ENCODE results near the gene NDNF. TPM values are rescaled to one million over a fixed set of nuclear protein-coding genes. Genes with fewer than 3 reads are reported as not detected.

The NDNF gene
- total RNA-seq, 1 experiment from 2014 or later = 2.4 TPM

DNA sequence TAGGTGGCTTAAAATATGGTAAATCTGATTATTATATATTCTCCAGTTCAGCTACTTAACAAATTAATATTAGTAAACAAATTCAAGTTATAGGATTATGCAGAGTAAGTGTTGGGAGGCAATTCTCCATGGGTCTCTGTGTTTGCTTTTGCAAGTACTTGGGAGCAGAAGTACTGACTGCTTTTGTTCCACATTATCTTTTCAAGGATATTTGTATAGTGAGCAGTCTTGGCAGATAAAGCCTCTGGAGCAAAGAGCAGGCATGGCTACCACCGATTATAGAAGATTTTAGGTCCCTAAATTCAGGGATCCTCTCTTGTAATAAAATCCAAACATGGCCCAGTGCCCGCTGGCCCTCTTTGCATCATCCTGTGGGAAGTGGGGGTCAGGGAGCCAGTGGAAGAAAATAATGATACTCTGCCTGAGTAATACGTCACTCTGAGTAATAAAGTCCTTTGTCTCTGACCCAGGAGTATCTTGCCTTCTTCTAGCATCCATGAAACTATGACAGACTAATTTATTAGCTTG, 23.2 kb downstream of the NDNF start:
- 0 out of 2 replicates have a peak, but pooled peaks cover 1% of the 10 kb centered on the region for H3K36me3 Mint-ChIP-seq
- DNase-seq (ENCODE audit: low spot score) = no peak
- H3K4me3 Mint-ChIP-seq = no peak overlapping the region
- no peak for TF ChIP-seq GRHL2 (CRISPR knock-in tag; IDR thresholded peaks at IDR 0.05; ENCODE audit: insufficient replicate concordance, severe bottlenecking)
- TF ChIP-seq, protein P1, sequence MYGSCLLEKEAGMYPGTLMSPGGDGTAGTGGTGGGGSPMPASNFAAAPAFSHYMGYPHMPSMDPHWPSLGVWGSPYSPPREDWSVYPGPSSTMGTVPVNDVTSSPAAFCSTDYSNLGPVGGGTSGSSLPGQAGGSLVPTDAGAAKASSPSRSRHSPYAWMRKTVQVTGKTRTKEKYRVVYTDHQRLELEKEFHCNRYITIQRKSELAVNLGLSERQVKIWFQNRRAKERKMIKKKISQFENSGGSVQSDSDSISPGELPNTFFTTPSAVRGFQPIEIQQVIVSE (CRISPR knock-in tag; IDR thresholded peaks at IDR 0.05; ENCODE audit: borderline replicate concordance) = no peak
- no peak for TF ChIP-seq ATF1 (CRISPR knock-in tag; IDR thresholded peaks at IDR 0.05)
- no peak for TF ChIP-seq ZBTB21 (CRISPR knock-in tag; IDR thresholded peaks at IDR 0.05; ENCODE audit: borderline replicate concordance)
- TF ChIP-seq PRRX2 (CRISPR knock-in tag; IDR thresholded peaks at IDR 0.05) = no peak
- TF ChIP-seq TEAD1 (CRISPR knock-in tag; IDR thresholded peaks at IDR 0.05) = no peak
- no peak for TF ChIP-seq GTF2I (CRISPR knock-in tag; conservative IDR thresholded peaks at IDR 0.05)
- TF ChIP-seq, protein P2, sequence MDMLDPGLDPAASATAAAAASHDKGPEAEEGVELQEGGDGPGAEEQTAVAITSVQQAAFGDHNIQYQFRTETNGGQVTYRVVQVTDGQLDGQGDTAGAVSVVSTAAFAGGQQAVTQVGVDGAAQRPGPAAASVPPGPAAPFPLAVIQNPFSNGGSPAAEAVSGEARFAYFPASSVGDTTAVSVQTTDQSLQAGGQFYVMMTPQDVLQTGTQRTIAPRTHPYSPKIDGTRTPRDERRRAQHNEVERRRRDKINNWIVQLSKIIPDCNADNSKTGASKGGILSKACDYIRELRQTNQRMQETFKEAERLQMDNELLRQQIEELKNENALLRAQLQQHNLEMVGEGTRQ (CRISPR knock-in tag; IDR thresholded peaks at IDR 0.05) = no peak
- TF ChIP-seq, protein P3, sequence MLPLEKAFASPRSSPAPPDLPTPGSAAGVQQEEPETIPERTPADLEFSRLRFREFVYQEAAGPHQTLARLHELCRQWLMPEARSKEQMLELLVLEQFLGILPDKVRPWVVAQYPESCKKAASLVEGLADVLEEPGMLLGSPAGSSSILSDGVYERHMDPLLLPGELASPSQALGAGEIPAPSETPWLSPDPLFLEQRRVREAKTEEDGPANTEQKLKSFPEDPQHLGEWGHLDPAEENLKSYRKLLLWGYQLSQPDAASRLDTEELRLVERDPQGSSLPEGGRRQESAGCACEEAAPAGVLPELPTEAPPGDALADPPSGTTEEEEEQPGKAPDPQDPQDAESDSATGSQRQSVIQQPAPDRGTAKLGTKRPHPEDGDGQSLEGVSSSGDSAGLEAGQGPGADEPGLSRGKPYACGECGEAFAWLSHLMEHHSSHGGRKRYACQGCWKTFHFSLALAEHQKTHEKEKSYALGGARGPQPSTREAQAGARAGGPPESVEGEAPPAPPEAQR (CRISPR knock-in tag; IDR thresholded peaks at IDR 0.05) = no peak
- TF ChIP-seq SMAD4 (CRISPR knock-in tag; IDR thresholded peaks at IDR 0.05) = no peak
- TF ChIP-seq, protein P4, sequence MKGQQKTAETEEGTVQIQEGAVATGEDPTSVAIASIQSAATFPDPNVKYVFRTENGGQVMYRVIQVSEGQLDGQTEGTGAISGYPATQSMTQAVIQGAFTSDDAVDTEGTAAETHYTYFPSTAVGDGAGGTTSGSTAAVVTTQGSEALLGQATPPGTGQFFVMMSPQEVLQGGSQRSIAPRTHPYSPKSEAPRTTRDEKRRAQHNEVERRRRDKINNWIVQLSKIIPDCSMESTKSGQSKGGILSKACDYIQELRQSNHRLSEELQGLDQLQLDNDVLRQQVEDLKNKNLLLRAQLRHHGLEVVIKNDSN (CRISPR knock-in tag; IDR thresholded peaks at IDR 0.05) = no peak
- no peak for TF ChIP-seq ZNF671 (CRISPR knock-in tag; IDR thresholded peaks at IDR 0.05)
- no peak for TF ChIP-seq ELF4 (CRISPR knock-in tag; IDR thresholded peaks at IDR 0.05; ENCODE audit: low read depth)
- no peak for TF ChIP-seq ZNF317 (CRISPR knock-in tag; IDR thresholded peaks at IDR 0.05; ENCODE audit: borderline replicate concordance, low read depth)
- TF ChIP-seq EMX1 (CRISPR knock-in tag; IDR thresholded peaks at IDR 0.05) = no peak
- TF ChIP-seq GABPB1 (CRISPR knock-in tag; IDR thresholded peaks at IDR 0.05) = no peak
- no peak for TF ChIP-seq NR1H2 (CRISPR knock-in tag; IDR thresholded peaks at IDR 0.05)
- H3K4me1 Mint-ChIP-seq = peaks cover 12% of the 10 kb centered on the region
- no peaks in the 10 kb centered on the region for H3K27me3 Mint-ChIP-seq (ENCODE audit: low read depth)
- CTCF ChIA-PET = interaction anchor here (0.5 to 1.5 kb wide), 3 partner anchors 10 to 205 kb away, joined by 3 to 6 read pairs (median 3); no protein-coding TSS in a partner anchor
- H3K9me3 Mint-ChIP-seq = no peaks in the 10 kb centered on the region
- no peak overlapping the region for H3K27ac Mint-ChIP-seq
- no peak for ATAC-seq
- POLR2A ChIA-PET = no interaction called here

DNA sequence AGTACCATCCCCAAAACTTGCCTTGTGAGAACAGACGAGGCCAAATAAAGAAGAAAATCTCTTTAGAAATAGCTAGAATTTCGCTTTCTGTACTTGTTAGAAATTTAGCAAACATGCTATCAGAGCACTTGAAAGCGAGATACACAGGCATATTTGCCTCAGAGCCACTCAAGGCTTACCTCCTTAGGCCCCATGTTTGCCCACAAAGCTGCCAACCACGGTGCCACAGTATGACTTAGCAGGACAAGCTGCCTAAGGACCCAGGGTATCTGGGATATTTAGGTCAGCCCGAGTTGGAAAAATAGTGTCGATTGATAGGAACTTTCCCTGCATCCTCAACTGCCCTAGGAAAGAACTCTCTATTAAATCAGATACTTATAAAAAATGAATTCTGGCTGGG, 24.2 kb downstream of the NDNF start:
- ATAC-seq = no peak
- peaks cover 4% of the 10 kb centered on the region for H3K4me1 Mint-ChIP-seq
- ChIA-PET CTCF (no interaction called here), POLR2A (no interaction called here)
- DNase-seq (ENCODE audit: low spot score) = no peak
- H3K4me3 Mint-ChIP-seq = no peak overlapping the region
- no peaks in the 10 kb centered on the region for H3K27me3 Mint-ChIP-seq (ENCODE audit: low read depth)
- no peak overlapping the region for H3K27ac Mint-ChIP-seq
- H3K9me3 Mint-ChIP-seq = no peaks in the 10 kb centered on the region
- H3K36me3 Mint-ChIP-seq = 0 out of 2 replicates have a peak, but pooled peaks cover 3% of the 10 kb centered on the region
- TF ChIP-seq, protein P5, sequence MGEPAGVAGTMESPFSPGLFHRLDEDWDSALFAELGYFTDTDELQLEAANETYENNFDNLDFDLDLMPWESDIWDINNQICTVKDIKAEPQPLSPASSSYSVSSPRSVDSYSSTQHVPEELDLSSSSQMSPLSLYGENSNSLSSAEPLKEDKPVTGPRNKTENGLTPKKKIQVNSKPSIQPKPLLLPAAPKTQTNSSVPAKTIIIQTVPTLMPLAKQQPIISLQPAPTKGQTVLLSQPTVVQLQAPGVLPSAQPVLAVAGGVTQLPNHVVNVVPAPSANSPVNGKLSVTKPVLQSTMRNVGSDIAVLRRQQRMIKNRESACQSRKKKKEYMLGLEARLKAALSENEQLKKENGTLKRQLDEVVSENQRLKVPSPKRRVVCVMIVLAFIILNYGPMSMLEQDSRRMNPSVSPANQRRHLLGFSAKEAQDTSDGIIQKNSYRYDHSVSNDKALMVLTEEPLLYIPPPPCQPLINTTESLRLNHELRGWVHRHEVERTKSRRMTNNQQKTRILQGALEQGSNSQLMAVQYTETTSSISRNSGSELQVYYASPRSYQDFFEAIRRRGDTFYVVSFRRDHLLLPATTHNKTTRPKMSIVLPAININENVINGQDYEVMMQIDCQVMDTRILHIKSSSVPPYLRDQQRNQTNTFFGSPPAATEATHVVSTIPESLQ (CRISPR knock-in tag; IDR thresholded peaks at IDR 0.05) = no peak
- TF ChIP-seq NR1H2 (CRISPR knock-in tag; IDR thresholded peaks at IDR 0.05) = no peak
- TF ChIP-seq TP53 (CRISPR knock-in tag; IDR thresholded peaks at IDR 0.05) = no peak
- TF ChIP-seq TCF7 (CRISPR knock-in tag; IDR thresholded peaks at IDR 0.05; ENCODE audit: low read depth) = no peak
- no peak for TF ChIP-seq MYBL2 (CRISPR knock-in tag; IDR thresholded peaks at IDR 0.05)
- no peak for TF ChIP-seq SOX15 (CRISPR knock-in tag; IDR thresholded peaks at IDR 0.05)
- TF ChIP-seq, protein P6, sequence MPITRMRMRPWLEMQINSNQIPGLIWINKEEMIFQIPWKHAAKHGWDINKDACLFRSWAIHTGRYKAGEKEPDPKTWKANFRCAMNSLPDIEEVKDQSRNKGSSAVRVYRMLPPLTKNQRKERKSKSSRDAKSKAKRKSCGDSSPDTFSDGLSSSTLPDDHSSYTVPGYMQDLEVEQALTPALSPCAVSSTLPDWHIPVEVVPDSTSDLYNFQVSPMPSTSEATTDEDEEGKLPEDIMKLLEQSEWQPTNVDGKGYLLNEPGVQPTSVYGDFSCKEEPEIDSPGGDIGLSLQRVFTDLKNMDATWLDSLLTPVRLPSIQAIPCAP (CRISPR knock-in tag; IDR thresholded peaks at IDR 0.05) = no peak
- TF ChIP-seq, protein P7, sequence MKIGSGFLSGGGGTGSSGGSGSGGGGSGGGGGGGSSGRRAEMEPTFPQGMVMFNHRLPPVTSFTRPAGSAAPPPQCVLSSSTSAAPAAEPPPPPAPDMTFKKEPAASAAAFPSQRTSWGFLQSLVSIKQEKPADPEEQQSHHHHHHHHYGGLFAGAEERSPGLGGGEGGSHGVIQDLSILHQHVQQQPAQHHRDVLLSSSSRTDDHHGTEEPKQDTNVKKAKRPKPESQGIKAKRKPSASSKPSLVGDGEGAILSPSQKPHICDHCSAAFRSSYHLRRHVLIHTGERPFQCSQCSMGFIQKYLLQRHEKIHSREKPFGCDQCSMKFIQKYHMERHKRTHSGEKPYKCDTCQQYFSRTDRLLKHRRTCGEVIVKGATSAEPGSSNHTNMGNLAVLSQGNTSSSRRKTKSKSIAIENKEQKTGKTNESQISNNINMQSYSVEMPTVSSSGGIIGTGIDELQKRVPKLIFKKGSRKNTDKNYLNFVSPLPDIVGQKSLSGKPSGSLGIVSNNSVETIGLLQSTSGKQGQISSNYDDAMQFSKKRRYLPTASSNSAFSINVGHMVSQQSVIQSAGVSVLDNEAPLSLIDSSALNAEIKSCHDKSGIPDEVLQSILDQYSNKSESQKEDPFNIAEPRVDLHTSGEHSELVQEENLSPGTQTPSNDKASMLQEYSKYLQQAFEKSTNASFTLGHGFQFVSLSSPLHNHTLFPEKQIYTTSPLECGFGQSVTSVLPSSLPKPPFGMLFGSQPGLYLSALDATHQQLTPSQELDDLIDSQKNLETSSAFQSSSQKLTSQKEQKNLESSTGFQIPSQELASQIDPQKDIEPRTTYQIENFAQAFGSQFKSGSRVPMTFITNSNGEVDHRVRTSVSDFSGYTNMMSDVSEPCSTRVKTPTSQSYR (CRISPR knock-in tag; IDR thresholded peaks at IDR 0.05) = no peak
- TF ChIP-seq, protein P8, sequence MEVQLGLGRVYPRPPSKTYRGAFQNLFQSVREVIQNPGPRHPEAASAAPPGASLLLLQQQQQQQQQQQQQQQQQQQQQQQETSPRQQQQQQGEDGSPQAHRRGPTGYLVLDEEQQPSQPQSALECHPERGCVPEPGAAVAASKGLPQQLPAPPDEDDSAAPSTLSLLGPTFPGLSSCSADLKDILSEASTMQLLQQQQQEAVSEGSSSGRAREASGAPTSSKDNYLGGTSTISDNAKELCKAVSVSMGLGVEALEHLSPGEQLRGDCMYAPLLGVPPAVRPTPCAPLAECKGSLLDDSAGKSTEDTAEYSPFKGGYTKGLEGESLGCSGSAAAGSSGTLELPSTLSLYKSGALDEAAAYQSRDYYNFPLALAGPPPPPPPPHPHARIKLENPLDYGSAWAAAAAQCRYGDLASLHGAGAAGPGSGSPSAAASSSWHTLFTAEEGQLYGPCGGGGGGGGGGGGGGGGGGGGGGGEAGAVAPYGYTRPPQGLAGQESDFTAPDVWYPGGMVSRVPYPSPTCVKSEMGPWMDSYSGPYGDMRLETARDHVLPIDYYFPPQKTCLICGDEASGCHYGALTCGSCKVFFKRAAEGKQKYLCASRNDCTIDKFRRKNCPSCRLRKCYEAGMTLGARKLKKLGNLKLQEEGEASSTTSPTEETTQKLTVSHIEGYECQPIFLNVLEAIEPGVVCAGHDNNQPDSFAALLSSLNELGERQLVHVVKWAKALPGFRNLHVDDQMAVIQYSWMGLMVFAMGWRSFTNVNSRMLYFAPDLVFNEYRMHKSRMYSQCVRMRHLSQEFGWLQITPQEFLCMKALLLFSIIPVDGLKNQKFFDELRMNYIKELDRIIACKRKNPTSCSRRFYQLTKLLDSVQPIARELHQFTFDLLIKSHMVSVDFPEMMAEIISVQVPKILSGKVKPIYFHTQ (CRISPR knock-in tag; IDR thresholded peaks at IDR 0.05) = no peak

Data from WTC11 (cell line).